ENCODE data around the gene MAD2L1BP.

The MAD2L1BP gene

DNA sequence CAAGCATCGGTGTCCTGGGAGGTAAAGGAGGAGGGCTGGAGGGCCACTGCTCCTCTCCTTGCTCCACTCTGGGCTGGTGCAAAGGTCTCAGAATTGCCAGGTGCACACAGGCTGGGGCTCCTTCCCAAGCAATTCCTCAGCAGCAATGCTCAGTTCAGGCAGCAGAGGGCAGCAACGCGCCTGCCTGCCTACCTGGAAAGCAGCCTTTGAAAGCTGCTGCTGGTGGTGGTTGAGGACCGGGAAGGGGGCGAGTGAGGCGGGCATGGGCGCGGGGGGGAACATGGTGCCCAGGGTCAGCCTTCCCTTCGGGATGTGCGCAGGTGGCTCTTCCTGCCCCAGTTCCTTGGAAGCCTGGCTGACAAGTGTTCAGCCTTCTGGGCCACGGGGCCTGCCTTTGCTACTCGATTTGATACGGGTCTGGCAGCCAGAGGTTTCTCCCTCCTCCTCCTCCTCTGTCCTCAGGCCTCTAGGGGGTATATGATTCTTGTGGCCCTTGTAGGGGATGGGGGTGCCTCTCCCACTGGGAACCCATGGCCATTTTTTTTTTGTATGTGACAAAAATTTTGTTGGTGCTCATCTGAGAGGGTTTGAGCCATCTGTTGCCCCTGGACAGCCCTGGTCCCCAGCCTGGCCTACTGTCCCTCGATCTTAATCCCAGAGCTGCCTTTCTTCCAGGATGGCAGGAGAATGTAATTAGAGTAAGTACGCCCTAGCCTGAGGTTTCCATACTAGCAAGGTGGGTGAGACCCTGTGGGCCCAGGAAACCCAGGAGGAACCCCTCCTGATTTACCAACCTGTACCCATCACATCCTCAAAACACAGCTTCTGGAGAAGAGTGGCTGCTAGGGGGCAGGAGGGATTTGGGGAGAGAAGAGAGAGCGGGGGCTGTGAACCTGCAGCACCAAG, 31.9 kb downstream of the MAD2L1BP start:
- DNase-seq: peak; percentile 83

DNA sequence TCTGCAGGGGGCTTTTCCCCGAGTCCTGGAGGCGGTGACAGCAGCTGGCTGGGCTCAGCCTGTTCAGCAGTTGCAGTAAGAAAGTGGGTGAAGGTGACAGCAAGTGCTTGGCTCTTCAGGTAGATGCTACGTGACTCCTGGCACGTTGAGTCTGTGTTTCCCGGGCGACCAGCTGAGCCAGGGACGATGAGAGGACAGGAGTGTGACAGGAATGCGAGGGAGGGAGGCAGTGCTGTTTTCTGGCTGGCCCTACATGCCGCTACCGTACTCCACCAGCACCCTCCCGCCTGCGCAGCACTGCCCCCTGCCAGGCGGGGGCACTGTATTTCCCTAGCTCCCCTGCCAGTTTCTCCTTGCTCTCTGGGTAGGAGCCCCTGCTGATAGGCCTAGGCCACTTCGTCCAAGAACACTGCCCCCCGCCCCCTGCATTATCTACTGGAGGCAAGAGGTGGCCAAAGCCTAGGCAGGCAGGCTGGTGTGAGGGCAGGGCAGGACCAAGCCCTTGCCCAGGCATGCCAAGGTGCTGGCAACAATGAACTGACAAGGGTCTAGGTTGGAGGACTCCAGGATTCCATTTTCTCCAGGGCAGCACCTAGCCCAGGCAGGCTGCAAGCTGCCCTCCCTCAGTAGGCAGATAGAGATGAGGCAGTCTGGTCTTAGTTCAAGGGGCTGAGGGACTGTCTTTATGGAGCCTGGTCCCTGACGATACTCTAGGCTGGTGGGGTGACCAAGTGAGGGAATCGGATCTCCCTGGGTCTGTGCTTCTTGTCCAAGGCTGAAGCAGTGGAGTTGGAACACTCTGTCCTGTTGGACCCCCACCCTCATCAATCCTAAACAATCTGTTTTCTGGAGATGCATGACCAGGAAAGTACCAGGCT, 32.8 kb downstream of the MAD2L1BP start:
- peak; percentile 92 for DNase-seq

DNA sequence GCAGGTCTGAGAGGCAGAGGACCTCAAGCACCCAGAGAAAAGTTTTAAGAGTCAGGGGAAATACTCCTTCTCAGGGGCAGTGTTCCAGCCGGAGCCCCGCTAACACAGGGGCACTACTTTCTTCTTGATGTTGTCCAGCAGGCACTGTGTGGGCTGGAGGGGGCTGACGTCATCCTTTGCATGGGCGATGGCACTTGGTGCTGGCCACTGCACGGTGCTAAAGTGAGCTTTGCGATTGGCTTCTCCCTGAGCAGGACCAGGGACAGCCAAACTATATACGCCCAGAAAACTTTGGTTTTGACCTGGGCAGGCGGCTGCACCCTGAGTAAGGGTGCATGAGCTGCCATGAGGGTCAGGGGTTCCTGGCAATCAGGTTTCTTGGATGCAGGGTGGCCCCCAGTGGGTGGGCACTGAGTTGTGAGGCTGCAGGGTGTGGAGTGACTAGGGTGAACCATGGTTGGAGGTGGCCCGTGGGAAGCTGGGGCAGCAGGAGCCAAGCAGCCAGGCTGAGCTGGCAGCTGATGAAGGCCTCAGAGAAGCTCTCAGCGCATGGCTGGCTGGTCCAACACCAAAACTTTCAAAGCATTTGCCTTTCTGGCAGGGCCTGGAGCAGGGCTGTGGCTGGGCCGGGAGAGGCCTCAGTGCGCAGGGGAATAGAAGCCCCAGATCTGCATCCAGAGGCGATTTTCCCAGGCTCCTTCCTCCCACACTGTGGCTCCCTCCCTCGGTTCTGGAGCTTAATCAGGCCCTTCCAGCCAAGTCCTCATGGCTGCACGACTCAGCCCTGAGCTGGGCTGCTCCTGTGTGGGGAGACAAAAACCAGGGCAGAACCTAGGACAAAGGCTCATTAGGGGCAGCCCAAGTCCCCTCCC, 33.6 kb downstream of the MAD2L1BP start:
- DNase-seq: no peak

DNA sequence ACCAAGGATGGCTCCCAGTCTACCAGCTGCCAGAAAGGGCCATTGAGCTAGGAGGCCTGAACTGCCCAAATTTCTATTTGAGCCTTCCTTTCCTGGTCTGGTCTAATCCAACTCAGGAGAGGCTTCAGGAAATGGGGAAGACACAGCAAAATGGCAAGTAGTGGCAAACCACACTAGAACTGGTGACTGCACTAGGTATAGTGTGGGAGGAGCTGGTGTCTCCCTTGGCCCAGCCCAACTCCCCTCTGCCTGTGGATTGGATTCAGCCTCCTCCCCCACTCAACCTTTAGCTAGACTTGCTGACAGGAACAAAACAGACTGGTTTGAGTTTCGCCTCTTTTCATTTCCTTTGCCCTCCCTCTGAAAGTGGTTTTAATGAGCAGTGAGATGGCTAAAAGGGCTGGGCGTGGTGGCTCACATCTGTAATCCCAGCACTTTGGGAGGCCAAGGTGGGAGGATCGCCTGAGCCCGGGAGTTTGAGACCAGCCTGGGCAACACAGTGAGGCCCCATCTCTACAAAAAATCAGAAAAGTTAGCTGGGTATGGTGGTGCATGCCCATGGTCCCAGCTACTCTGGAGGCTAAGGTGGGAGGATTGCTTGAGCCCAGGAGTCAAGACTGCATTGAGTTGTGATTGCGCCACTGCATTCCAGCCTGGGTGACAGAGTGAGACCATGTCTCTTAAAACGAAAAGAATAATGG, 34.4 kb downstream of the MAD2L1BP start:
- peak; percentile 52 for DNase-seq

DNA sequence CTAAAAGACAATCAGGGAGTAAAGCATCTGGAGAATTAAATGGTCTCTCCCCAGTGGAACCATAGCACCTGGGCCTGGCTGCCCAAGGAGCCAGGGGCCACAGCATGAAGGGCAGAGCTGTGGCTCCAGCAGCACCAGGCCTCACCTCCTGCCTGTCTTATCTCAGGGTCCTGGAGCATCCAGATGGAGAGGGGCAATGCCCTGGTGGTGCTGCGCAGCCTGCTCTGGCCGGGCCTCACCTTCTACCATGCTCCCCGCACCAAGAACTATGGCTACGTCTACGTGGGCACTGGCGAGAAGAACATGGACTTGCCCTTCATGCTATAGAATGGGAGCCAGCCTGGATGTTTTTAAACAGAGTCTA, 35.0 kb downstream of the MAD2L1BP start:
- DNase-seq: no peak

DNA sequence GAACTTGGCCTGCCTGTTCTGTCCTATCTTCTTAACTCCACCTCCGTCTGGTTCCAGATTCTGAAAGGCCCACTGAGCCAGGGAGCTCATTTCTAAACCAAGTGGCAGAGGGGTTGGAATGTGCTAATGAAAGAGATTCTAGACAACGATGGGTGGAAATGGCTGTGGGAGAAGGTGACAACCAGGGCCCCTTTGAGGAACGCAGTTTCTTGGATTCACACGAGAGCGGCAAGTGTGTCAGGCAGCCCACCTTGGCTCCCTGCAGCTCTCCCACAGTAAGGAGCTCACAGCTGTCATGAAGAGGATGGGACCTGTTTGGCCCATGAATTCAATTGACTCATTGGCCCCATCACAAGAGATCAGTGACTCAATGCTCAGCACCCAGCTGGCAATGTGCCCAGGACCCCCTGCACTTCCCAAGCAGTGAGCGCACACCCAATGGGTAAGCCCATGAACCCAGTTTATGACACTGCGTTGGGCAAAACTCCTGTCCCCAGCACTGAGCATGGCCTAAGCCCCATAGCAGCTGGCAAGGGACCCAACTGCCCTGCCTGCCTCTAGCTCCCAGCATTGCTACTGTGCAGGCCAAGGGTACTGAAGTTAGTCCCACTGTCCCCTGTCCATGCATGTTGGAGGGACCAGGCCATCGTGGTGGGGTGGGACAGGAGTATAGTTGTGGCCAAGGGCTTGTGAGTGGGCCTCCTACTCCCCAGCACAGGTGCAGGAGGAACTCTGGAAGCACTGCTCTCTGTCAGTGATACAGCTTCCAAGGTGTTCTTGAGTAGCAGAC, 35.6 kb downstream of the MAD2L1BP start:
- no peak for DNase-seq

DNA sequence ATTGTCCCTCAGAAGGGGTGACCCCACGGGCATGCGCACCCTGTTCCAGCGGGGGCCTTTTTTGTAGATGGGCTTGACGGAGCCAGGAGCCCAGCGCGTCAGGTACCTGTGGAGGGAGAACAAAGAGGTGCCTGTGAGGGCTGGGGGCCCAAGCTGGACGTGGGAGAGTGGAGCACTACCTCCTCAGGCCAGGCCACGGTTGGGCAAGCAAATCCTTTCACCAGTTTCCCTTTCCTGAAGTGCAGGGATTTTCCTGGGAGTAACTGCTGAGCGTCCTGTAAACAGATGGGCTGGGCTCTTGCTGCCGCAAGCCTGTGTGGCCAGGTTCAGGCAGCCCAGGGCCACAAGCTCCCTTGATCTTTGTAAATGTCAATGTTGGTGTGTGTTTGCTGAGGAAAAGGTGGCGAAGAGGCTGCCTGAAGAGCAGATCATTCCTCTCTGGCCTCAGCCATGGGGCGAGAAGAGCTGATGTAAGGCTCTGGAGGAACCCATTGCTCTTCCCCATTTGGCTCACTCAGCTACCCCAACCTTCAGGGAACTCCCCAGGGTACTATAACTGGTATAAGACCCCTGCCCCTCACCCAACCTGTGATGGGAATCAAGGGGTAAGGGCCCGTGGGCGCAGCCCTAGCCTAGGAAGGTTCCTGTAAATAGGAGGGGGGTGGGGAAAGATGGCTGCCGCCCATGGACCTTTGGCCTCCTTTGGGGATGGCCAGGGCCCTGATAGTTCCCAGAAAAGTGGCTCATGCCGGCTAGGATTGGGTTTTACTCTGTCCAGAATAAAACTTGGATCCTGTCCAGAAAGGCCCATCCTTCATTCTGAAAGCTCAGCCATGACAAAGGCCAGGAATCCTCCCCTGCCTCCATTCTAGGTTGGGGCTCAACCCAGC, 36.4 kb downstream of the MAD2L1BP start:
- no peak for DNase-seq

DNA sequence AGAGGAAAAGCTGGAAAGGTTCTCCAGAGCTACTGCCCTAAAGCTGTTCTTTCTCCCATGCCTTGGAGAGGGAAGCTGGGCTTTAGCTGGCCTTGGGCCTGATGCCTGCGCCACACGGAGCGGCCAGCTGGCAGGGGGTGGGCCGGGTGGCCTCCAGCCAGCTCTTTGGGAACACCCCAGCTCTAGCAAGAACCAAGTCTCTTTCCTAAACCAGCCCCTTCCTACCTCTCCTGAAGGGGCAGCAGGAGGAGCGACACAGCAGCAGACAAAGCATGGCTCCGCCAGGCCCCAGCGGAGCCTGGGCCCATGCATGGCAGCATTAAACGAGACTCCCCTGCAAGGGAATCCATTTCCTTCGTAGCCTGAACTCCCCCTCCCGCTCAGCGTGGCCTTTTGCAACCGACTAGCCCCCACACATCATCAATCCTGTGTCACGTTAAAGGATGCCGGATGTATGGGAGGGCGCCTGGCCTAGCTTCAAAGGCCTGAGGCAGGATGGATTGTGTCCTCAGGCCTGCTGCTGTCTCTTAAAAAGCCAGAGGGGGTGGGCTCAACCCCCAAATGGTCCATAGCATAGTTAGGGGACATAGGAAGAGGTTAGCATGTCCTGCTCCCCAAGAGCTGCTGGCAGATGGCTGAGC, 37.9 kb downstream of the MAD2L1BP start:
- no peak for DNase-seq

DNA sequence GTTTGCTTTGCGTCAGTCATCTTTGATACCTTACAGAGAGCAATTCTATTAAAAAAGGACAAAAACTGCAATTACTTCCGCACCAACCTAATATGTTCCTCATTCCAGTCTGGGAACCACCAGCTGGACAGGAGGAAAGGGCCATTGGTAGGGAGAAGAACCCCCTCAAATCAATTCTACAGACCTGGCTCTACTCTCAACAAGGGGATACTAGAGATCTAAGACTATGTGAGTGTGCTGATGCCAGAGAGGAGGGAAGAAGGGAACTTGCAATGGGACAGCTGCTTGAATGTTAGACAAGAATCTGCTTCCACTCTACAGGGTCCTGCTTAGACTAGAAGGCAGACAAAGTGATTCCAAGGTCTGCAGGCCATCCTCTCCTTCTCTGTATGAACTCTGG, 38.7 kb downstream of the MAD2L1BP start:
- no peak for DNase-seq

DNA sequence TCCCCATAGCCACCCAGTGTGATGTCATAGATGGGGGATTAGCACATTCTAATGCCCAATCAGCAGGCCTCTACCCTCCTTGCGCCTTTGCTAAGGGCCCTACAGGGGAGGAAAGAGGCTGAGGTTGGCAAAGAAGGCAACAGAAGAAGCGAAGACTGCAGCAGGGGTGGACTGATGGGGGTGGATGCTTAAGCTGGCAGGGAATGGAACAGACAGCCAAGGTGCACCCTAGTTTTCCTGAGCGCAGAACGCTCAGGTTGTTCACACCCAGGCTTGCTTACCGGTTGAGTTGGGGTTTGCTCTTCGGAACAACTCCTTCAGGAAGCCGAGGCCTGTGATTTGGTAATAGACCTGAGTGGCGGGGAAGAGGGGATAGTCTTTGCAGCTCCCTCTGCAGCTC, 39.3 kb downstream of the MAD2L1BP start:
- DNase-seq: no peak

DNA sequence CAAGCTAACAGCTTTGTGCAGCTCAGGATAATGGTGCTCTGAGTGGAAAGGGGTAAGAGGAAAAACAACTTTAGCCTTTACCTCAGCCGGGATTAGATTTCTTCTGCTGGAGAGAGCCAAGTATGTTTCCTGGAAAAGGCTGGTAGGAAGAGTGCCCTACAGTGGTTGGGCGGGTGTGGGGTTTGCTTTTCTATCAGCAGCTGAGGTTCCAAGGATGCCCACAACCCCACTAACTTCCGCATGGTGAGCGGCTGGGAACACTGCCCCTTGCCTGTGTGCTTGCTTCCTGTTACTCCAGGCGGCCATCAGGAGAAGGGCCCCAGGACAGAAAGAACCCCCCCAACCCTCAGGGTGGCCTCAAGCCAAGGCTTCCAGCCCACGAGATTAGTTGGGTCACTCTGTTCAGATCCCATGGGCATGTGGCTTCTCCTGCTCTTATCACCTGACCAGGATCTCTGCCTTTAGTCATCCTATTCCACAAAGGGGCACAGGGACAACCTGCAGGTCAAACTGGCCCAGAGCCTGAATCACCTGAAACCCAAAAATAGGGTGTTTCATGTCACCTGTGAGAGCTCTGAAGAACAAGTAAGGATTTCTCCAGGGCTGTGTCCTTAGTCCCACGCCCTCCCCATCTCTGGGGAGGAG, 41.4 kb downstream of the MAD2L1BP start:
- DNase-seq: no peak

DNA sequence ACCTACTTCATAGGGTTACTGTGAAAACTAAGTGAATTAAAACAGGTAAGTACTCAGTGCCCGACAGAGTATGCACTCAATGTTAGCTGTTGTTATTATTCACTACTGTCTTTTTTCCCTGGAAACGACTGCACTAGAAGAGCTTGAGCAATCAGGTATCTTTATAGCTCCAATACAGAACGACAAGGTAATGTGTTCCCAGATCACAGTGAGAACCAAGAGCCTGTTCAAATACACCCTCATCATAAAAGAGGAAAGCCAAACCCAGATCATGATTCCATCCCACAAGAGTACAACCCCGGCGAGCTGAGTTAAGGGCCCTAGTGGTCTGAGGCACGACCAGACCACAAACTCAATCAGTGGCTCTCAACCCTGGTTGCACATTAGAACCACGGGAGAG, 42.1 kb downstream of the MAD2L1BP start:
- no peak for DNase-seq

DNA sequence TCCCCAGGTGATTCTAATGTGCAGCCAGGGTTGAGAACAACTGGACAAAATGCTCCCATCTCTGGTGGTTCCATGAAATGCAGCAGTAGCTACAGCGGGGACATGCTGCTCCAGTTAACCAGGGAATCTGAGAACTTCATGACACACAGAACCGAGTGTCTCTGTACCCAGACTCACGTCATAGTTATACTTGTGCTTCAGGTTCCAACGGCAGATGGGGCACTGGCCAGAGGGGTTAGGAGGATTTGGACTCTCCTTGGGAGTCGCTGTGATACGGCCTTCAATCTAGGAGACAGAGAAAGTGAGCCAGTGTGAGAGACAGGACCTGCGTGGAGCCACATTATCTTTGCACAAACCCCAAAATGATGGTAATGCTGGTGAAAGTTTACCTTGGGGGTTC, 42.7 kb downstream of the MAD2L1BP start:
- DNase-seq: no peak

DNA sequence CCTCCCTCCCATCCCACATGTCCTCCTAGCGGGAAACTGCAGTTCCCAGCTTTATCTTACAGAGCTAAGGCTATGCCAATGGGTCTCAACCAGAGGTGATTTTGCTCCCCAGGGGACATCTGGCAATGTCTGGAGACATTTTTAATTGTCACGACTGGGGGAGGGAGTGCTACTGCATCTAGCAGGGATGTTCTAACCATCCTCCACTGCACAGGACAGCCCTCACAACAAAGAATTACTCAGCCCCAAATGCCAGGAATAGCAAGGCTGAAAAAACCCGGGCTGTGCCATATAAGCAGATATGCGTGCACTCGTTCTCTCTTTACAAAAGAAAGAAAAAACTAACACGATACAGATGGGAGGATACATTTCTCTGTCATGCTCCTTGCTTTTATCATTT, 43.4 kb downstream of the MAD2L1BP start:
- no peak for DNase-seq

DNA sequence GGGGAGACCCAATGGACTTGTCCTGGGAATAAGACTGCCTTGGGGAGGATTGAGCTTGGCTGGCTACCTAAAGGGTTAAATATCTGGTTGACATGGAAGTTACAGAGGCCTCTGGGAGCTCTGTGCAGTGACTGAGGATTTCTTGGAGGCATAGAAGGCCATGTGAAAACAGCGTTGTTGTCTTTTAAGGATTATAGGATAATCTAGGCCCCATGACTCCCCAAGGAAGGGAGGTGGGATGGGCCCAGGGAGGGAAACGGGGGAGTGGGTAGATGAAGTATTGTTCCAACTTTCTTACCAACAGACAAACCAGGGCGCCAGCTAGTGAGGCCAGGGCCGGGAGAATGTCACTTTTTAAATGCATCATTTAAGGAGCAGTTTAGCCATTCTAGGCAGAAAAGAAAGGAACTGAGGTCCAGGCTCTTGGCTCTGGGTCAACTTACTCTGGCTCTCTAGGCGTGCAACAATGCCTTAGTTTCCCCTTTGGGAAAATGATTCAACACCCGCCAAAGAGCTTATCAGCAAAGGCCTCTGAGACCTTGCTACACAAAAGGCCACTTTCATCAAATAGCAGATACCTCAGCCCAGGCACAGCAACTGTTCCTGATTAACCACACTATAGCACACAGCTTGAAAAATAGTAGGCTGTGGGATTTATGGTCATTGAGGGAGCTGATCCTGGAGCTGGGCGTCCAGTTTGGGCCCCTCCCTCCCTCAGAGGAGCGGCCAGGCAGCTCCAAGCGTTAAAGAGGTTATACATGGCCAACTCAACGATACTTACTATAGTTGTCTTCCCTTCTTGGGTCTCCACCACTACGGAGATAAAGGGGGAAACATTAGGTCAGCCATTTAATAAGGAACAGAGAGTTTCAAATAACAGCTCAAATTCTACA, 44.9 kb downstream of the MAD2L1BP start:
- no peak for DNase-seq

DNA sequence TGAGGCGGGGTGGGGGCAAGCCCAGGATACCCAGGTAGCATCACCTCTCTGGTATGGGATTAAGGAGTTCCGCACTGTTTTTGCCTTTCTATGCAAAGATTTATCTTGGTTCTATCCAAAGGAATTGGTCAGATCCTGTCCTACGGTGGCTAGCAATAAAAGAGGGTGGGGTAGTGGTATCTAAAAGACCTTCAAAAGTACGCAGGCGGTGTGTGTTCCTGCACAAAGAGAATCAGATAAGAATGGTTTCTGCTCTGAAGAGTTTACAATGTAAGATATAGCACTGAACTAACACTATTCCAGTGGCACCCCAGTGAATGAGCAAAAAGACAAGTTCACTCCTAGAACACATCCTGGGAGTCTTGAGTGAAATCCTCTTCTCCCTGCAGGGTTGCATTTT, 45.7 kb downstream of the MAD2L1BP start:
- no peak for DNase-seq

DNA sequence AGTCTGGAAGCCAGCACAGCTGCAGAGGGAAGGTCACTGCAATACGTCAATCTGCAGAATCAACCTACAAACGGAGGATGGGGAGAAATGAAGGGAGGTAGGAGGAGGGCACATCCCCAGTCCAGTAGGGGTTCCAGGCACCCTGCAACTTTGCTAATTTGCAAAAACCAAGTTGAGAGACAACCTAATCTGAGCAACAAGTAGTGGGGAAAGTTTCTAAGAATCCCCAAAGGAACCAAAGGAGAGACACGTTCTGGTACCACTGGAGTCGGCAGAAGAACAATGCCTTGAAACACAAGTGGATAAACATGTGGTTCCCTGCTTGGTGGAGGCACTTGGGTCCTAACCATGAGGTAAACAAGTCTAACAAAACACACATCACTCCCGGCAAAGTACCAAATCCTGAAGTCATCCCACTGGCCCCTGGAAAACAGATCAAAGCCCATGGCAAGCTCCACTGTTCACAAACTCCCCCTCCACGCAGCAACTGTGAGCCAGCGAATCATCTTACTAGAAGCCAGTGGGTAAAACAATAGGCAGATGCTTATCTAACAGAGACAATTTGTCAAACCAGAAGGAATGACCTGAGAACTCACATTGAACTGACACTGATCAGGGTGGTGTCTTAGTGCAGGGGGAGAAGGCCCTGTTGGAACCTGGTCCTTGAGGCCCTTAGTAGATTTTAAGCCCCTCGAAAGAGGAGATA, 47.2 kb downstream of the MAD2L1BP start:
- no peak for DNase-seq

Measured in hematopoietic multipotent progenitor cell treated with erythropoietin and hydrocortisone succinate and interleukin-3 and kit ligand, for 8 days (in vitro differentiated cells).